Caki2 (cell line): ENCODE data around the gene MTUS2. TPM values are rescaled to one million over a fixed set of nuclear protein-coding genes. Genes with fewer than 3 reads are reported as not detected.
"Not testable (repeated sequence)": the region's sequence is repeated elsewhere in the genome, so short reads cannot be mapped to it uniquely, and the experiment has no call there.

Source experiments
- DNase-seq: peaks from one replicate; pipeline ENCODE4 v3.0.0-alpha.2; 2015; ENCODE audit warnings: low read depth
- in situ Hi-C: cut with HindIII; loops from 2 replicates; pipeline ENCODE4 v1.10.0; 2016; ENCODE audit warnings: low sequenced_read_pairs, low pct_unique_long_range_greater_than_20kb, mixed read lengths
- total RNA-seq: library from RNA; depleted of rRNA; stranded (reverse); fragments of >200 nt; shearing (Covaris generic); gene quantifications from 2 replicates; pipeline ENCODE4 v1.2.3, GENCODE V29; 2014; ENCODE audit warnings: low replicate concordance

MTUS2 gene
- total RNA-seq, 1 experiment from 2014 or later, result not detected

- in situ Hi-C loops, result no loop called here
- DNase-seq, result peak; percentile 0
These were observed 345.7 kb downstream of the MTUS2 start for GRCh38 chr13:29165840-29166239.

- no peak for DNase-seq
- in situ Hi-C loops, result no loop called here
These were observed 350.4 kb downstream of the MTUS2 start for GRCh38 chr13:29170436-29171082.

GRCh38 chr13:29171244-29171643 is 351.1 kb downstream of the MTUS2 start:
- in situ Hi-C loops, result no loop called here
- DNase-seq, result no peak

GRCh38 chr13:29174093-29174492 is 354.0 kb downstream of the MTUS2 start:
- no peak for DNase-seq
- in situ Hi-C loops, result no loop called here

- in situ Hi-C loops, result no loop called here
- DNase-seq, result no peak
These were observed 355.2 kb downstream of the MTUS2 start for GRCh38 chr13:29175250-29175873.

GRCh38 chr13:29180055-29180454 is 359.9 kb downstream of the MTUS2 start:
- in situ Hi-C loops, result no loop called here
- no peak for DNase-seq

- in situ Hi-C loops, result no loop called here
- DNase-seq, result no peak
These were observed 362.1 kb downstream of the MTUS2 start for GRCh38 chr13:29182216-29182615.

- in situ Hi-C loops, result no loop called here
- DNase-seq, result no peak
These were observed 365.8 kb downstream of the MTUS2 start for GRCh38 chr13:29185926-29186325.

GRCh38 chr13:29187584-29187983 is 367.4 kb downstream of the MTUS2 start:
- in situ Hi-C loops, result no loop called here
- no peak for DNase-seq

GRCh38 chr13:29190298-29190697 is 370.2 kb downstream of the MTUS2 start:
- in situ Hi-C loops, result no loop called here
- DNase-seq, result no peak

- in situ Hi-C loops, result no loop called here
- DNase-seq, result no peak
These were observed 372.9 kb downstream of the MTUS2 start for GRCh38 chr13:29193083-29193482.

GRCh38 chr13:29195456-29195855 is 375.3 kb downstream of the MTUS2 start:
- DNase-seq, result no peak
- in situ Hi-C loops, result no loop called here

GRCh38 chr13:29196409-29197074 is 376.4 kb downstream of the MTUS2 start:
- DNase-seq, result no peak
- in situ Hi-C loops, result no loop called here

- in situ Hi-C loops, DNase-seq: not testable (repeated sequence)
These were observed 382.6 kb downstream of the MTUS2 start for GRCh38 chr13:29202753-29203152.

- DNase-seq, result no peak
- in situ Hi-C loops, result no loop called here
These were observed 384.5 kb downstream of the MTUS2 start for GRCh38 chr13:29204651-29205050.

- no peak for DNase-seq
- in situ Hi-C loops, result no loop called here
These were observed 390.5 kb downstream of the MTUS2 start for GRCh38 chr13:29210676-29211075.

- DNase-seq, in situ Hi-C loops: not testable (repeated sequence)
These were observed 391.0 kb downstream of the MTUS2 start for GRCh38 chr13:29211162-29211561.

GRCh38 chr13:29222458-29222857 is 402.3 kb downstream of the MTUS2 start:
- in situ Hi-C loops, result no loop called here

GRCh38 chr13:29224206-29224605 is 404.1 kb downstream of the MTUS2 start:
- in situ Hi-C loops, result no loop called here
- no peak for DNase-seq

More at GRCh38 chr13:29222458-29222857, 402.3 kb downstream of the MTUS2 start:
- DNase-seq, result no peak
